ENCODE data around the gene UBR4.

Gene UBR4

GRCh38 chr1:19072285-19072981 lies 137.6 kb downstream of the UBR4 start:
- DNase-seq (ENCODE audit: low read depth in 2 of 2), result no peak

- DNase-seq (ENCODE audit: low read depth in 2 of 2), result no peak
Observed at GRCh38 chr1:19071674-19072281, 138.3 kb downstream of the UBR4 start.

GRCh38 chr1:19070891-19071621 lies 139.0 kb downstream of the UBR4 start:
- DNase-seq (ENCODE audit: low read depth in 2 of 2), result no peak

- no peak for DNase-seq (ENCODE audit: low read depth in 2 of 2)
Observed at GRCh38 chr1:19070197-19070651, 139.8 kb downstream of the UBR4 start.

GRCh38 chr1:19068639-19069276 lies 141.3 kb downstream of the UBR4 start:
- DNase-seq (ENCODE audit: low read depth in 2 of 2), result no peak

GRCh38 chr1:19067912-19068638 lies 142.0 kb downstream of the UBR4 start:
- DNase-seq (ENCODE audit: low read depth in 2 of 2), result no peak

GRCh38 chr1:19067182-19067911 lies 142.7 kb downstream of the UBR4 start:
- no peak for DNase-seq (ENCODE audit: low read depth in 2 of 2)

GRCh38 chr1:19066874-19067181 lies 143.2 kb downstream of the UBR4 start:
- no peak for DNase-seq (ENCODE audit: low read depth in 2 of 2)

GRCh38 chr1:19066248-19066873 lies 143.7 kb downstream of the UBR4 start:
- no peak for DNase-seq (ENCODE audit: low read depth in 2 of 2)

- no peak for DNase-seq (ENCODE audit: low read depth in 2 of 2)
Observed at GRCh38 chr1:19065526-19066247, 144.4 kb downstream of the UBR4 start.

- no peak for DNase-seq (ENCODE audit: low read depth in 2 of 2)
Observed at GRCh38 chr1:19064906-19065450, 145.1 kb downstream of the UBR4 start.

GRCh38 chr1:19063122-19063521 lies 146.9 kb downstream of the UBR4 start:
- DNase-seq (ENCODE audit: low read depth in 2 of 2), result no peak

- DNase-seq (ENCODE audit: low read depth in 2 of 2), result no peak
Observed at GRCh38 chr1:19062258-19063029, 147.6 kb downstream of the UBR4 start.

- DNase-seq (ENCODE audit: low read depth in 2 of 2), result no peak
Observed at GRCh38 chr1:19061798-19062197, 148.3 kb downstream of the UBR4 start.

GRCh38 chr1:19061343-19061742 lies 148.7 kb downstream of the UBR4 start:
- DNase-seq (ENCODE audit: low read depth in 2 of 2), result no peak

GRCh38 chr1:19059773-19060172 lies 150.3 kb downstream of the UBR4 start:
- DNase-seq (ENCODE audit: low read depth in 2 of 2), result no peak

GRCh38 chr1:19058476-19058797 lies 151.6 kb downstream of the UBR4 start:
- no peak for DNase-seq (ENCODE audit: low read depth in 2 of 2)

- no peak for DNase-seq (ENCODE audit: low read depth in 2 of 2)
Observed at GRCh38 chr1:19057784-19058475, 152.1 kb downstream of the UBR4 start.

All from stimulated activated CD8-positive, alpha-beta memory T cell treated with anti-CD3 and anti-CD28 coated beads, Interleukin-15, amount 100 ng/mL, for 48 hours (primary cell).